Mesendoderm (in vitro differentiated cells): ENCODE data around the gene KRTAP1-3.

Source experiments
- DNase-seq: peaks from one replicate; pipeline ENCODE4 v3.0.0; 2013
- H2AK5ac ChIP-seq: 2 replicates; pipeline ENCODE4 v1.6.1; 2013; ENCODE audit warnings: low read length, inconsistent platforms
- H2BK120ac ChIP-seq: 2 replicates; pipeline ENCODE4 v1.6.1; 2013; ENCODE audit warnings: low read depth, mild to moderate bottlenecking, low read length, moderate library complexity, mixed read lengths
- H2BK15ac ChIP-seq: replicated peaks from 2 replicates; pipeline ENCODE4 v1.6.1; 2013; ENCODE audit warnings: low read depth, mild to moderate bottlenecking, moderate library complexity
- H2BK5ac ChIP-seq: 2 replicates; pipeline ENCODE4 v1.6.1; 2013; ENCODE audit warnings: low read length, inconsistent platforms
- H3K18ac ChIP-seq: 2 replicates; pipeline ENCODE4 v1.6.1; 2013; ENCODE audit warnings: mild to moderate bottlenecking, low read length, mixed read lengths
- H3K23ac ChIP-seq: one replicate; pipeline ENCODE4 v1.6.1; 2013; ENCODE audit warnings: low read length
- H3K27ac ChIP-seq: 2 replicates; pipeline ENCODE4 v1.5.1; 2013; ENCODE audit warnings: low read depth, mild to moderate bottlenecking, inconsistent platforms, low read length, moderate library complexity
- H3K27me3 ChIP-seq: 2 replicates; pipeline ENCODE4 v1.6.1; 2013; ENCODE audit warnings: low read length, control low read depth, mild to moderate bottlenecking, inconsistent platforms; ENCODE audit not compliant: insufficient read depth, poor library complexity
- H3K36me3 ChIP-seq: 2 replicates; pipeline ENCODE4 v1.6.1; 2013; ENCODE audit warnings: low read length, inconsistent platforms; ENCODE audit not compliant: control insufficient read depth, insufficient read depth
- H3K4ac ChIP-seq: one replicate; pipeline ENCODE4 v1.6.1; 2013; ENCODE audit warnings: low read depth, mild to moderate bottlenecking, low read length, moderate library complexity
- H3K4me1 ChIP-seq: 2 replicates; pipeline ENCODE4 v1.6.1; 2013; ENCODE audit warnings: low read depth, low read length, inconsistent platforms; ENCODE audit not compliant: control insufficient read depth
- H3K4me2 ChIP-seq: 2 replicates; pipeline ENCODE4 v1.6.1; 2013; ENCODE audit warnings: low read length
- H3K4me3 ChIP-seq: 2 replicates; pipeline ENCODE4 v1.5.1; 2013; ENCODE audit warnings: mild to moderate bottlenecking, low read length
- H3K56ac ChIP-seq: one replicate; pipeline ENCODE4 v1.6.1; 2013; ENCODE audit warnings: low read length
- H3K79me1 ChIP-seq: 2 replicates; pipeline ENCODE4 v1.6.1; 2013; ENCODE audit warnings: low read length, inconsistent platforms
- H3K79me2 ChIP-seq: 2 replicates; pipeline ENCODE4 v1.6.1; 2013; ENCODE audit warnings: mild to moderate bottlenecking, low read length; ENCODE audit not compliant: control insufficient read depth, insufficient read depth
- H3K9ac ChIP-seq: 2 replicates; pipeline ENCODE4 v1.6.1; 2013; ENCODE audit warnings: low read length, inconsistent platforms
- H4K5ac ChIP-seq: one replicate; pipeline ENCODE4 v1.6.1; 2013; ENCODE audit warnings: low read length
- H4K8ac ChIP-seq: one replicate; pipeline ENCODE4 v1.6.1; 2013; ENCODE audit warnings: low read depth, mild to moderate bottlenecking, control low read depth, low read length, moderate library complexity
- whole genome bisulfite sequencing: extraction: QIAGEN DNeasy Blood & Tissue Kit; methylation state at CpG from one replicate; pipeline ENCODE4 v1.1.7; 2013; ENCODE audit warnings: low lambda C conversion rate, missing lambda C conversion rate; ENCODE audit not compliant: insufficient coverage; ENCODE audit errors: extremely low coverage; 5-methylcytosine and 5-hydroxymethylcytosine counted together

Gene KRTAP1-3

GRCh38 chr17:41013181-41013580 is 21.5 kb downstream of the KRTAP1-3 start:
- no CpG with 5 or more reads among the region's 3 CpGs for WGBS
- Histone ChIP-seq H2BK15ac (no peak overlapping the region), H3K4ac (no peak overlapping the region), H3K27ac (no peak overlapping the region), H3K27me3 (no peaks in the 10 kb centered on the region), H3K79me2 (no peaks in the 10 kb centered on the region), H3K18ac (no peak overlapping the region), H4K8ac (no peak overlapping the region), H4K5ac (no peak overlapping the region), H3K4me2 (no peak overlapping the region), H3K79me1 (no peaks in the 10 kb centered on the region), H3K4me1 (no peaks in the 10 kb centered on the region), H2BK5ac (no peak overlapping the region), H3K56ac (no peak overlapping the region), H3K36me3 (no peaks in the 10 kb centered on the region), H3K9ac (no peak overlapping the region), H3K23ac (no peak overlapping the region), H2BK120ac (no peak overlapping the region), H3K4me3 (no peak overlapping the region), H2AK5ac (no peak overlapping the region)
- DNase-seq: peak; percentile 7

GRCh38 chr17:41012326-41013120 is 22.2 kb downstream of the KRTAP1-3 start:
- Histone ChIP-seq H3K4me3 (no peak overlapping the region), H3K23ac (no peak overlapping the region), H3K27me3 (no peaks in the 10 kb centered on the region), H3K9ac (no peak overlapping the region), H2AK5ac (no peak overlapping the region), H3K79me1 (no peaks in the 10 kb centered on the region), H2BK5ac (no peak overlapping the region), H3K36me3 (no peaks in the 10 kb centered on the region), H3K4me1 (no peaks in the 10 kb centered on the region), H3K4me2 (no peak overlapping the region), H2BK120ac (no peak overlapping the region), H4K5ac (no peak overlapping the region), H3K27ac (no peak overlapping the region), H3K56ac (no peak overlapping the region), H4K8ac (no peak overlapping the region), H2BK15ac (no peak overlapping the region), H3K79me2 (no peaks in the 10 kb centered on the region), H3K4ac (no peak overlapping the region), H3K18ac (no peak overlapping the region)
- no peak for DNase-seq
- no CpG with 5 or more reads among the region's 6 CpGs for WGBS

GRCh38 chr17:41010441-41010840 is 24.2 kb downstream of the KRTAP1-3 start:
- Histone ChIP-seq H3K4me2 (no peak overlapping the region), H2AK5ac (no peak overlapping the region), H2BK5ac (no peak overlapping the region), H3K27ac (no peak overlapping the region), H3K56ac (no peak overlapping the region), H3K4me1 (no peaks in the 10 kb centered on the region), H3K79me2 (no peaks in the 10 kb centered on the region), H4K5ac (no peak overlapping the region), H3K4me3 (no peak overlapping the region), H3K23ac (no peak overlapping the region), H3K27me3 (no peaks in the 10 kb centered on the region), H3K36me3 (no peaks in the 10 kb centered on the region), H3K9ac (no peak overlapping the region), H4K8ac (no peak overlapping the region), H3K18ac (no peak overlapping the region), H3K4ac (no peak overlapping the region), H2BK120ac (no peak overlapping the region), H3K79me1 (no peaks in the 10 kb centered on the region), H2BK15ac (no peak overlapping the region)
- DNase-seq: no peak

GRCh38 chr17:41009936-41010335 is 24.7 kb downstream of the KRTAP1-3 start:
- no peak overlapping the region for H4K8ac ChIP-seq
- H3K4me1 ChIP-seq: no peaks in the 10 kb centered on the region
- H3K9ac ChIP-seq: no peak overlapping the region
- H3K79me1 ChIP-seq: no peaks in the 10 kb centered on the region
- H3K23ac ChIP-seq: no peak overlapping the region
- no peak overlapping the region for H3K4me3 ChIP-seq
- H2BK120ac ChIP-seq: no peak overlapping the region
- H3K4ac ChIP-seq: no peak overlapping the region
- H3K27me3 ChIP-seq: no peaks in the 10 kb centered on the region
- H2BK5ac ChIP-seq: no peak overlapping the region
- no peak overlapping the region for H4K5ac ChIP-seq
- no peak overlapping the region for H3K27ac ChIP-seq
- no peak overlapping the region for H2AK5ac ChIP-seq
- no peak overlapping the region for H3K18ac ChIP-seq
- H3K56ac ChIP-seq: no peak overlapping the region
- no peak overlapping the region for H3K4me2 ChIP-seq
- no CpG with 5 or more reads among the region's 1 CpG for WGBS
- no peaks in the 10 kb centered on the region for H3K36me3 ChIP-seq
- no peak overlapping the region for H2BK15ac ChIP-seq
- H3K79me2 ChIP-seq: no peaks in the 10 kb centered on the region
- no peak for DNase-seq

GRCh38 chr17:41009301-41009760 is 25.3 kb downstream of the KRTAP1-3 start:
- no peak overlapping the region for H3K27ac ChIP-seq
- H3K27me3 ChIP-seq: no peaks in the 10 kb centered on the region
- H2BK15ac ChIP-seq: no peak overlapping the region
- no peak overlapping the region for H2BK5ac ChIP-seq
- peak; percentile 67 for DNase-seq
- no peaks in the 10 kb centered on the region for H3K79me1 ChIP-seq
- H3K9ac ChIP-seq: no peak overlapping the region
- H3K56ac ChIP-seq: no peak overlapping the region
- H2BK120ac ChIP-seq: no peak overlapping the region
- no peak overlapping the region for H2AK5ac ChIP-seq
- no peak overlapping the region for H3K18ac ChIP-seq
- no peaks in the 10 kb centered on the region for H3K4me1 ChIP-seq
- no peak overlapping the region for H3K4me3 ChIP-seq
- H3K23ac ChIP-seq: no peak overlapping the region
- H4K5ac ChIP-seq: no peak overlapping the region
- no peak overlapping the region for H4K8ac ChIP-seq
- no peak overlapping the region for H3K4ac ChIP-seq
- H3K79me2 ChIP-seq: no peaks in the 10 kb centered on the region
- no peaks in the 10 kb centered on the region for H3K36me3 ChIP-seq
- H3K4me2 ChIP-seq: no peak overlapping the region
- WGBS: no CpG with 5 or more reads among the region's 4 CpGs

- H2BK120ac ChIP-seq: no peak within 1 kb of the TSS
- no peak within 1 kb of the TSS for H3K9ac ChIP-seq
- no peaks in the 10 kb centered on the region for H3K79me2 ChIP-seq
- H3K4me1 ChIP-seq: no peaks in the 10 kb centered on the region
- no peak within 1 kb of the TSS for H4K8ac ChIP-seq
- no peak within 1 kb of the TSS for H4K5ac ChIP-seq
- DNase-seq: no peak
- H2AK5ac ChIP-seq: no peak within 1 kb of the TSS
- H3K18ac ChIP-seq: no peak within 1 kb of the TSS
- H3K36me3 ChIP-seq: no peaks in the 10 kb centered on the region
- H3K4me3 ChIP-seq: no peak within 1 kb of the TSS
- no peak within 1 kb of the TSS for H3K4me2 ChIP-seq
- H3K79me1 ChIP-seq: no peaks in the 10 kb centered on the region
- no peak within 1 kb of the TSS for H3K23ac ChIP-seq
- H2BK5ac ChIP-seq: no peak within 1 kb of the TSS
- no peak within 1 kb of the TSS for H3K56ac ChIP-seq
- H3K27me3 ChIP-seq: no peaks in the 10 kb centered on the region
- no CpG with 5 or more reads among the region's 8 CpGs for WGBS
- no peak within 1 kb of the TSS for H3K4ac ChIP-seq
- no peak within 1 kb of the TSS for H3K27ac ChIP-seq
- no peak within 1 kb of the TSS for H2BK15ac ChIP-seq
These were observed 25.9 kb downstream of the KRTAP1-3 start, which contains the start of gene KRTAP3-1 for GRCh38 chr17:41008811-41009210. KRTAP3-1 (minus strand) TSS chr17:41009128; CDS start chr17:41009074, 54 bp downstream.
